Mesendoderm (in vitro differentiated cells): Measurements from ENCODE around the gene SORCS2.

ENCODE experiments used
- DNase-seq: peaks from one replicate; pipeline ENCODE4 v3.0.0; 2013
- H2AK5ac ChIP-seq: 2 replicates; pipeline ENCODE4 v1.6.1; 2013; ENCODE audit warnings: low read length, inconsistent platforms
- H2BK120ac ChIP-seq: 2 replicates; pipeline ENCODE4 v1.6.1; 2013; ENCODE audit warnings: low read depth, mild to moderate bottlenecking, low read length, moderate library complexity, mixed read lengths
- H2BK15ac ChIP-seq: replicated peaks from 2 replicates; pipeline ENCODE4 v1.6.1; 2013; ENCODE audit warnings: low read depth, mild to moderate bottlenecking, moderate library complexity
- H2BK5ac ChIP-seq: 2 replicates; pipeline ENCODE4 v1.6.1; 2013; ENCODE audit warnings: low read length, inconsistent platforms
- H3K18ac ChIP-seq: 2 replicates; pipeline ENCODE4 v1.6.1; 2013; ENCODE audit warnings: mild to moderate bottlenecking, low read length, mixed read lengths
- H3K23ac ChIP-seq: one replicate; pipeline ENCODE4 v1.6.1; 2013; ENCODE audit warnings: low read length
- H3K27ac ChIP-seq: 2 replicates; pipeline ENCODE4 v1.5.1; 2013; ENCODE audit warnings: low read depth, mild to moderate bottlenecking, inconsistent platforms, low read length, moderate library complexity
- H3K27me3 ChIP-seq: 2 replicates; pipeline ENCODE4 v1.6.1; 2013; ENCODE audit warnings: low read length, control low read depth, mild to moderate bottlenecking, inconsistent platforms; ENCODE audit not compliant: insufficient read depth, poor library complexity
- H3K36me3 ChIP-seq: 2 replicates; pipeline ENCODE4 v1.6.1; 2013; ENCODE audit warnings: low read length, inconsistent platforms; ENCODE audit not compliant: control insufficient read depth, insufficient read depth
- H3K4ac ChIP-seq: one replicate; pipeline ENCODE4 v1.6.1; 2013; ENCODE audit warnings: low read depth, mild to moderate bottlenecking, low read length, moderate library complexity
- H3K4me1 ChIP-seq: 2 replicates; pipeline ENCODE4 v1.6.1; 2013; ENCODE audit warnings: low read depth, low read length, inconsistent platforms; ENCODE audit not compliant: control insufficient read depth
- H3K4me2 ChIP-seq: 2 replicates; pipeline ENCODE4 v1.6.1; 2013; ENCODE audit warnings: low read length
- H3K4me3 ChIP-seq: 2 replicates; pipeline ENCODE4 v1.5.1; 2013; ENCODE audit warnings: mild to moderate bottlenecking, low read length
- H3K56ac ChIP-seq: one replicate; pipeline ENCODE4 v1.6.1; 2013; ENCODE audit warnings: low read length
- H3K79me1 ChIP-seq: 2 replicates; pipeline ENCODE4 v1.6.1; 2013; ENCODE audit warnings: low read length, inconsistent platforms
- H3K79me2 ChIP-seq: 2 replicates; pipeline ENCODE4 v1.6.1; 2013; ENCODE audit warnings: mild to moderate bottlenecking, low read length; ENCODE audit not compliant: control insufficient read depth, insufficient read depth
- H3K9ac ChIP-seq: 2 replicates; pipeline ENCODE4 v1.6.1; 2013; ENCODE audit warnings: low read length, inconsistent platforms
- H4K5ac ChIP-seq: one replicate; pipeline ENCODE4 v1.6.1; 2013; ENCODE audit warnings: low read length
- H4K8ac ChIP-seq: one replicate; pipeline ENCODE4 v1.6.1; 2013; ENCODE audit warnings: low read depth, mild to moderate bottlenecking, control low read depth, low read length, moderate library complexity
- WGBS: extraction: QIAGEN DNeasy Blood & Tissue Kit; methylation state at CpG from one replicate; pipeline ENCODE4 v1.1.7; 2013; ENCODE audit warnings: low lambda C conversion rate, missing lambda C conversion rate; ENCODE audit not compliant: insufficient coverage; ENCODE audit errors: extremely low coverage; 5-methylcytosine and 5-hydroxymethylcytosine counted together

The SORCS2 gene

DNA sequence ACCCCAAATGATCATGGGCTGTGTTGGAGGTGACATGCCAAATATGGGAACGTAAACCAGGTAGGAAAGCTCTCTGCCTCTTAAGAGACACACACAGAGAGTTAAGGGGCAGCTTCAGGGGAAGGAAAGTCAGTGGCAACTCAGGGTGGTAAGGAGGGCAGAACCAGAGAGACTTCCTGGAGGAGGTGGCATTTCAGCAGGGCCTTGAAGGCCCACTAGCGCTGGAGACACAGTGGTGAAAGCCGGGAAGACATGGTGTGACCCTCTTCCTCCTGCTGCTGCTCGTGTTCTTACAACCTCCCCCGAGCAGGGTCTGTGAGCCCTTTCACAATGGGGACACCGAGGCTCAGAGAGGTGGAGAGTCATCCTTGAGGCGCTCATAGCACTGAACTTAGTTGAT is 68.2 kb downstream of the SORCS2 start:
- Histone ChIP-seq H3K56ac (no peak overlapping the region), H3K23ac (no peak overlapping the region), H3K27ac (no peak overlapping the region), H2BK5ac (no peak overlapping the region), H3K18ac (no peak overlapping the region), H2BK15ac (no peak overlapping the region), H3K4me3 (no peak overlapping the region), H3K4me2 (no peak overlapping the region), H3K79me1 (no peaks in the 10 kb centered on the region), H3K4ac (no peak overlapping the region), H3K79me2 (no peaks in the 10 kb centered on the region), H2AK5ac (no peak overlapping the region), H3K36me3 (no peaks in the 10 kb centered on the region), H2BK120ac (no peak overlapping the region), H4K5ac (no peak overlapping the region), H3K4me1 (no peaks in the 10 kb centered on the region), H3K27me3 (no peaks in the 10 kb centered on the region), H3K9ac (no peak overlapping the region), H4K8ac (no peak overlapping the region)
- no CpG with 5 or more reads among the region's 7 CpGs for WGBS
- DNase-seq = no peak

DNA sequence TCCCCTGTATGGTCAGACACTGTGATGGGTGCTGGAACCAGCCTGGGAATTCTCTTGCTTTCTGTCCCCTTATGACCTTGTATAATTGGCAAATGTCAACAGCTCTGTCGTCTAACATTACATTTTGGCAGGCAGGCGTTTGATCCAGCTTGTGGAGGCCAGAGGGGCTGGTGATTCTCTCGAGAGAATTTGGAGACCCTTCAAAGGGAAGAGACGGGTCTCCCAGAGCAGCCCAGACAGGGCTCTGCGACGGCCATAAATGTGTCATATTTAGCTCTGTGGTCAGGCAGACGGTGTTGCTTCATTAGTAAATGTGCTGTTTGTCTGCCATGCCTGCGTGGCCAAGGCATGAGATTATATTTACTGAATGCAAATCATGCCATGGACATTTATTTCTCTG is 68.7 kb downstream of the SORCS2 start:
- no peak overlapping the region for H3K27ac ChIP-seq
- no peak overlapping the region for H3K56ac ChIP-seq
- H2BK15ac ChIP-seq = no peak overlapping the region
- no peak for DNase-seq
- H3K4me1 ChIP-seq = no peaks in the 10 kb centered on the region
- no peaks in the 10 kb centered on the region for H3K36me3 ChIP-seq
- H3K18ac ChIP-seq = no peak overlapping the region
- H3K9ac ChIP-seq = no peak overlapping the region
- no peak overlapping the region for H4K5ac ChIP-seq
- WGBS = no CpG with 5 or more reads among the region's 8 CpGs
- H3K79me1 ChIP-seq = no peaks in the 10 kb centered on the region
- H4K8ac ChIP-seq = no peak overlapping the region
- H3K4me2 ChIP-seq = no peak overlapping the region
- no peak overlapping the region for H3K4me3 ChIP-seq
- no peak overlapping the region for H3K23ac ChIP-seq
- H3K27me3 ChIP-seq = no peaks in the 10 kb centered on the region
- H2AK5ac ChIP-seq = no peak overlapping the region
- H3K79me2 ChIP-seq = no peaks in the 10 kb centered on the region
- H3K4ac ChIP-seq = no peak overlapping the region
- no peak overlapping the region for H2BK120ac ChIP-seq
- H2BK5ac ChIP-seq = no peak overlapping the region

DNA sequence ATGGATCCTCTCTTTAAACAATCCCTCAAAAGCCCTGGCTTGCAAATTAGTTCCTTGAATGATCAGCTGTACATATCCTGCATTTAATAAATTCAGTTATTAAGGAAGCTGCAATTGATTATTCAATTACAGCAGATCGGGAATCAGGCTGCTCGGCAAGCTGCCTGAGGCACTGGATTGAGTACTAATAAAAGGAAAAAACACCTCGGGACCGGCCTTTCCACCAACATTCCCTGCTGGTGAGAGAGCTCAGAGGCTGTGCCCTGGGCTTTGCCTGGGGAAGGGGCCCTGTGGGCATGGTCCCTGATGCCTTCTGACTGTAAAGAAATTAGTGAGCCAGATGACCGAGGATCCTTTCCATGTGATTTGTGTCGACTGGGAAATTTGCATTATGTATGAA is 69.2 kb downstream of the SORCS2 start:
- Histone ChIP-seq H2BK120ac (no peak overlapping the region), H3K79me2 (no peaks in the 10 kb centered on the region), H3K56ac (no peak overlapping the region), H3K9ac (no peak overlapping the region), H2BK5ac (no peak overlapping the region), H3K23ac (no peak overlapping the region), H4K8ac (no peak overlapping the region), H3K18ac (no peak overlapping the region), H2AK5ac (no peak overlapping the region), H2BK15ac (no peak overlapping the region), H3K79me1 (no peaks in the 10 kb centered on the region), H4K5ac (no peak overlapping the region), H3K4me3 (no peak overlapping the region), H3K4me2 (no peak overlapping the region), H3K36me3 (no peaks in the 10 kb centered on the region), H3K27me3 (no peaks in the 10 kb centered on the region), H3K4me1 (no peaks in the 10 kb centered on the region), H3K4ac (no peak overlapping the region), H3K27ac (no peak overlapping the region)
- no peak for DNase-seq
- no CpG with 5 or more reads among the region's 6 CpGs for WGBS

DNA sequence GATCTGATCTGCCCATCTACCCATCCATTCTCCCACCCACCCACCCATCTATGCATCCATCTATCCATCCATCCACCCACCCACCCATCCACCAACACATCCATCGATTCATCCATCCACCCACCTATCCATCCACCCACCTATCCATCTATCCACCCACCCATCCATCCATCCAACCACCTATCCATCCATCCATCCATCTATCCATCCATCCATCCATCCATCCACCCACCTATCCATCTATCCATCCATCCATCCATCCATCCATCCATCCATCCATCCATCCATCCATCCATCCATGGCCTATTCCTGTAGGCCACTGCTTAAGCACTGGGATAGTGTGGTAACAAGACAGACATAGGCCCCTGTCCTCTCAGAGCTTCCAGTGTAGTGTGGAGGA is 69.8 kb downstream of the SORCS2 start:
- WGBS = no CpG with 5 or more reads among the region's 1 CpG
- no peak overlapping the region for H3K9ac ChIP-seq
- no peaks in the 10 kb centered on the region for H3K4me1 ChIP-seq
- no peak overlapping the region for H4K5ac ChIP-seq
- no peaks in the 10 kb centered on the region for H3K27me3 ChIP-seq
- H3K4ac ChIP-seq = no peak overlapping the region
- no peak overlapping the region for H2BK120ac ChIP-seq
- no peaks in the 10 kb centered on the region for H3K79me2 ChIP-seq
- no peak overlapping the region for H2BK5ac ChIP-seq
- no peak overlapping the region for H2AK5ac ChIP-seq
- H4K8ac ChIP-seq = no peak overlapping the region
- no peak overlapping the region for H2BK15ac ChIP-seq
- H3K56ac ChIP-seq = no peak overlapping the region
- no peak overlapping the region for H3K18ac ChIP-seq
- H3K4me2 ChIP-seq = no peak overlapping the region
- no peak overlapping the region for H3K23ac ChIP-seq
- no peaks in the 10 kb centered on the region for H3K36me3 ChIP-seq
- H3K4me3 ChIP-seq = no peak overlapping the region
- H3K79me1 ChIP-seq = no peaks in the 10 kb centered on the region
- DNase-seq = no peak
- H3K27ac ChIP-seq = no peak overlapping the region

DNA sequence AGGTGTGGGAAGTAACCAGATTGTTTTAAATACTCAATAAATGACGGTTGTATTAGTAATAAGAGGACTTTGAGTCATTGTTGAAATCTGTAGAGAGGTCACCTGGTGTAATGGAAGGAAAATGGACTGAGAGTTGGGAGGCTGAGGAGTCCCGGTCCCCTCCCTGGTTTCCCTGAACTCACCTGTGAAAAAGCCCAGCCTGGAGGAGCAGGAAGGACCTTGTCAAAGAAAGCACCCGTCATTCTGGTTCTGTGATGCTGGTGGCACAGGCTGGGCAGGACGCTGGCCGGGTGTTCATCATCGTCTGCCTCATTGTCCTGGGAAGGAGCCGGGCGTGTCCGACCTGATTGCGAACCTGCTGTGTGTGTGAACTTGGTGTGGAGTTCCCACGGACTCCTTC is 70.8 kb downstream of the SORCS2 start:
- no CpG with 5 or more reads among the region's 11 CpGs for WGBS
- Histone ChIP-seq H3K27ac (no peak overlapping the region), H3K56ac (no peak overlapping the region)

DNA sequence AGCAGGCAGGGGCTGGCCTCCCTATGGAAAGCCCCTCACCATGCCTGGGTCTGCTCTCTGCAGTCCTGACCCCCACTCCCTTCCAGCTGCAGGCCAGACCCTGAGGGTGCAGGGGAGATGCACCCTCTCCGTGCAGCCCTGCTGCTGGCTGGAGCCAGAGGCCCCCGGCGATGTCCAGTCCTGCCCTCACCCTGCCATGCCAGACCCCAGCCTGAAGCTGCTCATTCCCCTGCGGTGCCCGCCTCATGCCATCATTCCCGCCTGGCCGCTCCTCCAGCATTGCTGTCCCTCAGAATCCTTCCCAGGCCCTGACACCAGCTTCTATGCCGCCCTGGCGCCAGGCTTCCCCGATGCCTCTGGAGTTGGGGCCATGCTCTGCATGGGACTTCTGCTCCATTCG is 72.4 kb downstream of the SORCS2 start:
- no peaks in the 10 kb centered on the region for H3K79me2 ChIP-seq
- no CpG with 5 or more reads among the region's 11 CpGs for WGBS

More for the DNA sequence above, 70.8 kb downstream of the SORCS2 start:
- H3K4me1 ChIP-seq = no peaks in the 10 kb centered on the region
- no peak overlapping the region for H2AK5ac ChIP-seq
- no peak overlapping the region for H4K8ac ChIP-seq
- no peak overlapping the region for H2BK5ac ChIP-seq
- no peak overlapping the region for H2BK120ac ChIP-seq
- no peaks in the 10 kb centered on the region for H3K36me3 ChIP-seq
- no peak overlapping the region for H3K9ac ChIP-seq
- H3K4ac ChIP-seq = no peak overlapping the region
- no peak overlapping the region for H4K5ac ChIP-seq
- no peak for DNase-seq
- H3K4me2 ChIP-seq = no peak overlapping the region
- H2BK15ac ChIP-seq = no peak overlapping the region
- no peaks in the 10 kb centered on the region for H3K79me2 ChIP-seq
- H3K18ac ChIP-seq = no peak overlapping the region
- H3K4me3 ChIP-seq = no peak overlapping the region
- H3K79me1 ChIP-seq = no peaks in the 10 kb centered on the region
- no peaks in the 10 kb centered on the region for H3K27me3 ChIP-seq
- H3K23ac ChIP-seq = no peak overlapping the region

More for the DNA sequence above, 72.4 kb downstream of the SORCS2 start:
- Histone ChIP-seq H3K27me3 (no peaks in the 10 kb centered on the region), H3K4me2 (no peak overlapping the region), H3K4me3 (no peak overlapping the region), H3K27ac (no peak overlapping the region), H4K8ac (no peak overlapping the region), H2BK15ac (no peak overlapping the region), H3K4ac (no peak overlapping the region), H3K36me3 (no peaks in the 10 kb centered on the region), H2AK5ac (no peak overlapping the region), H3K56ac (no peak overlapping the region), H2BK5ac (no peak overlapping the region), H3K79me1 (no peaks in the 10 kb centered on the region), H3K18ac (no peak overlapping the region), H3K23ac (no peak overlapping the region), H3K4me1 (no peaks in the 10 kb centered on the region), H3K9ac (no peak overlapping the region), H4K5ac (no peak overlapping the region), H2BK120ac (no peak overlapping the region)
- DNase-seq = no peak
